ENCODE results near the gene CARD10. TPM values are rescaled to one million over a fixed set of nuclear protein-coding genes. Genes with fewer than 3 reads are reported as not detected.

Gene CARD10
- total RNA-seq, 1 experiment from 2014 or later, result 17.7 TPM

DNA sequence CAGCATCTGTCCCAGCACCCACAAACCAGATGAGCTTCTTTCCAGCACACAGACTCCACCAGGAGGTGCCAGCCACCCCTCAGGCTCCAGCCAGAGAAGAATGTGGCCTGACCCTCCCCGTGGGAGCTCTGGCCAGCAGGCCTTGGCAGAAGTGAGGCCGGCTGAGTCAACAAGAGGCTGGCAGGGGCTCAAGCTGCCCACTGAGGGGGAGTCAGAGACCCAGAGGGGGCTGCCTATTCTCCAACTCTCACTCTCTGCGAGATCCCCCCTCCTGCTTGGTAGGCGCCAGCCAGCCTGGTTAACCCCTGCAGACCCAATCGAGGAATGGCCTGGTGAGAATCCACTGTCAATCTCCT is 30.5 kb upstream of the CARD10 start:
- WGBS (ENCODE audit: extremely low coverage, insufficient read length, low lambda C conversion rate), result no CpG with 5 or more reads among the region's 5 CpGs
- H3K27ac Mint-ChIP-seq, result 0 out of 7 replicates have a peak overlapping the region, but pooled peaks of 1 of the 3 experiments have one; percentile 70
- H2AK5ac ChIP-seq (ENCODE audit: insufficient read length, low read length), result no peak overlapping the region
- TF ChIP-seq, protein P1, sequence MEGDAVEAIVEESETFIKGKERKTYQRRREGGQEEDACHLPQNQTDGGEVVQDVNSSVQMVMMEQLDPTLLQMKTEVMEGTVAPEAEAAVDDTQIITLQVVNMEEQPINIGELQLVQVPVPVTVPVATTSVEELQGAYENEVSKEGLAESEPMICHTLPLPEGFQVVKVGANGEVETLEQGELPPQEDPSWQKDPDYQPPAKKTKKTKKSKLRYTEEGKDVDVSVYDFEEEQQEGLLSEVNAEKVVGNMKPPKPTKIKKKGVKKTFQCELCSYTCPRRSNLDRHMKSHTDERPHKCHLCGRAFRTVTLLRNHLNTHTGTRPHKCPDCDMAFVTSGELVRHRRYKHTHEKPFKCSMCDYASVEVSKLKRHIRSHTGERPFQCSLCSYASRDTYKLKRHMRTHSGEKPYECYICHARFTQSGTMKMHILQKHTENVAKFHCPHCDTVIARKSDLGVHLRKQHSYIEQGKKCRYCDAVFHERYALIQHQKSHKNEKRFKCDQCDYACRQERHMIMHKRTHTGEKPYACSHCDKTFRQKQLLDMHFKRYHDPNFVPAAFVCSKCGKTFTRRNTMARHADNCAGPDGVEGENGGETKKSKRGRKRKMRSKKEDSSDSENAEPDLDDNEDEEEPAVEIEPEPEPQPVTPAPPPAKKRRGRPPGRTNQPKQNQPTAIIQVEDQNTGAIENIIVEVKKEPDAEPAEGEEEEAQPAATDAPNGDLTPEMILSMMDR (conservative IDR thresholded peaks at IDR 0.05), result 0 out of 3 replicates have a peak, but pooled peaks have one; percentile 28
- H3K9me3 Mint-ChIP-seq, result no peaks in the 10 kb centered on the region; a peak in 1 of 5 replicates
- no peaks in the 10 kb centered on the region for H3K9me3 ChIP-seq (ENCODE audit: control insufficient read depth, low read depth, low read length)
- H3K36me3 Mint-ChIP-seq (ENCODE audit: insufficient read depth in 1 of 3, low read depth in 3 of 3), result no peaks in the 10 kb centered on the region
- H2BK5ac ChIP-seq (ENCODE audit: insufficient read length, low read length), result no peak overlapping the region
- H3K4me2 ChIP-seq (ENCODE audit: insufficient read depth, insufficient read length, low read length), result no peak overlapping the region
- H3K56ac ChIP-seq (ENCODE audit: insufficient read length, low read depth, low read length), result no peak overlapping the region
- no peak for DNase-seq
- no peak overlapping the region for H3K4ac ChIP-seq (ENCODE audit: low read depth, low read length)
- no peaks in the 10 kb centered on the region for H4K20me1 ChIP-seq (ENCODE audit: control insufficient read depth, insufficient read depth, insufficient read length)
- H3K23me2 ChIP-seq (ENCODE audit: insufficient read length, low read depth, low read length, poor library complexity, severe bottlenecking), result peaks cover 4% of the 10 kb centered on the region
- H2BK12ac ChIP-seq (ENCODE audit: insufficient read length, low read depth, low read length), result no peak overlapping the region
- H3K4me3 Mint-ChIP-seq, result no peak overlapping the region
- no peak overlapping the region for H2BK120ac ChIP-seq (ENCODE audit: low read depth, low read length, poor library complexity, severe bottlenecking)
- no peaks in the 10 kb centered on the region for H3K79me1 ChIP-seq (ENCODE audit: insufficient read depth, low read depth, low read length, poor library complexity, severe bottlenecking)
- H3T11ph ChIP-seq (ENCODE audit: low read length), result no peak overlapping the region
- H3K9ac ChIP-seq (ENCODE audit: extremely low read depth, insufficient read length, low read length), result no peak overlapping the region
- H3K27me3 ChIP-seq (ENCODE audit: insufficient read depth, low read length), result no peaks in the 10 kb centered on the region
- no peak overlapping the region for H4K5ac ChIP-seq (ENCODE audit: insufficient read length, low read depth, low read length)
- H3K27ac ChIP-seq (ENCODE audit: insufficient read length, low read depth, low read length), result no peak overlapping the region
- H4K8ac ChIP-seq (replicated peaks; ENCODE audit: insufficient read length, low read depth, low read length), result no peak overlapping the region
- H3K4me1 Mint-ChIP-seq, result peaks cover 35 to 55% of the 10 kb centered on the region in 2 experiments
- no peak overlapping the region for H3K18ac ChIP-seq (ENCODE audit: insufficient read length, low read depth, low read length)
- H2AFZ ChIP-seq (ENCODE audit: low read length), result no peak overlapping the region
- no peaks in the 10 kb centered on the region for H3K79me2 ChIP-seq (ENCODE audit: insufficient read depth, low read length)
- no peak overlapping the region for H2BK15ac ChIP-seq (ENCODE audit: low read depth, low read length)
- peaks cover 19% of the 10 kb centered on the region for H3K27me3 Mint-ChIP-seq (ENCODE audit: low read depth)
- H4K91ac ChIP-seq (ENCODE audit: insufficient read length, low read depth, low read length), result no peak overlapping the region
- H3K4me1 ChIP-seq (ENCODE audit: insufficient read depth, low read length), result peaks cover 2% of the 10 kb centered on the region; the same call in 1 of the 2 replicates
- no peak overlapping the region for H3K23ac ChIP-seq (ENCODE audit: insufficient read length, low read depth, low read length)
- no peak overlapping the region; the same call in 1 of the 2 replicates for H3K14ac ChIP-seq (ENCODE audit: insufficient read depth, low read length)
- H2BK20ac ChIP-seq (ENCODE audit: low read depth, low read length, poor library complexity, severe bottlenecking), result no peak overlapping the region
